ENCODE measurements around the gene SCP2D1. TPM values are rescaled to one million over a fixed set of nuclear protein-coding genes. Genes with fewer than 3 reads are reported as not detected.
A peak's percentile ranks its signal among the peaks of the same experiment; 100 is the strongest.

SCP2D1 gene
- total and polyA plus RNA-seq, 2 experiments from 2014 or later: not detected

DNA sequence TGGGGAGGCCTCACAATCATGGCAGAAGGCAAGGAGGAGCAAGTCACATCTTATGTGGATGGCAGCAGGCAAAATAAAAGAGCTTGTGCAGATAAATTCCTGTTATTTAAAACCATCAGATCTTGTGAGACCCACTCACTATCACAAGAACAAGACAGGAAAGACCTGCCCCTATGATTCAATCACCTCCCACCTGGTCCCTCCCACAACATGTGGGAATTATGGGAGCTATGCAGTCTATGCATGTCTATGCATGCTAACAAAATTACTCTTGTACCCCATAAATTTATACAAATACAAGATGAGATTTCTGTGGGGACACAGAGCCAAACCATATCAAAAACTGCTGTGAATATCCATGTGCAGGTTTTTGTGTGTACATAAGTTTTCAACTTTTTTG is 25.6 kb upstream of the SCP2D1 start:
- Histone ChIP-seq H4K20me1 (ENCODE audit: insufficient read depth) (no peaks in the 10 kb centered on the region), H3K9me3 (ENCODE audit: low read depth) (no peaks in the 10 kb centered on the region), H3K4me2 (ENCODE audit: unreplicated experiment) (no peak overlapping the region), H3K79me2 (ENCODE audit: insufficient read depth) (no peaks in the 10 kb centered on the region), H3K9ac (no peak overlapping the region), H3K27me3 (replicated peaks; ENCODE audit: insufficient read depth) (no peaks in the 10 kb centered on the region; the same call in 1 of the 2 replicates), H3K4me3 (no peak overlapping the region), H3F3A (ENCODE audit: insufficient read depth) (no peaks in the 10 kb centered on the region), H3K9me2 (ENCODE audit: insufficient read depth) (0 out of 2 replicates have a peak, but pooled peaks cover 3% of the 10 kb centered on the region), H3K36me3 (ENCODE audit: low read depth) (no peaks in the 10 kb centered on the region), H3K27ac (no peak overlapping the region), H2AFZ (no peak overlapping the region), H3K4me1 (ENCODE audit: insufficient read depth) (no peaks in the 10 kb centered on the region)
- TF ChIP-seq EZH2 (IDR thresholded peaks at IDR 0.05; ENCODE audit: insufficient read depth, poor library complexity, severe bottlenecking): no peak
- TF ChIP-seq EZH2phosphoT487 (IDR thresholded peaks at IDR 0.05; ENCODE audit: insufficient read depth, low read depth): no peak
- no peak for DNase-seq
- in situ Hi-C loops (cut with MboI): no loop called here

DNA sequence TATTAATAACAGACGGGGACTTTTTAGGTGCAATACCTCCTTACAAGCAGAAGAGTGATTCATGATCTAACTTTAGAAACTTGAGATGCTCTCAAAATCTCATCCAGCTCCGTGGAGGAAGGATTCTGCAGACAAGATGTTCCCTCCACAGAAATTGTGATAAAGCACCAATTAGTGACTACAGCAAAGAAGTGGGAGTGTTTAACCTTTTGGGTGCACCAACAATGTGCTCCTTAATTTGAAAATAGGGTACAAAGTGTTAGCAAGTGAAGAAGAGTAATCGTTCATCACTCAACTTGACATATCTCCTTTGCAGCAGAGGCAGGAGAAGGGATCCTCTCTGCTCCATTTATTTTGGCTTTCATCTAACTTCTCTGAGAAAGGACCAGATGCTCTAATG is 22.8 kb upstream of the SCP2D1 start:
- H2AFZ ChIP-seq: no peak overlapping the region
- H3K27ac ChIP-seq: no peak overlapping the region
- TF ChIP-seq EZH2phosphoT487 (IDR thresholded peaks at IDR 0.05; ENCODE audit: insufficient read depth, low read depth) (no peak), EZH2 (IDR thresholded peaks at IDR 0.05; ENCODE audit: insufficient read depth, poor library complexity, severe bottlenecking) (no peak)
- WGBS, 2 experiments (ENCODE audit: low coverage in 1 of 2, low lambda C conversion rate in 2 of 2, missing lambda C conversion rate in 2 of 2): 14 to 19% methylated on average over 3 of the region's 3 CpGs
- H3F3A ChIP-seq (ENCODE audit: insufficient read depth): no peaks in the 10 kb centered on the region
- no peaks in the 10 kb centered on the region for H3K9me3 ChIP-seq (ENCODE audit: low read depth)
- H3K9me2 ChIP-seq (ENCODE audit: insufficient read depth): 0 out of 2 replicates have a peak, but pooled peaks cover 6% of the 10 kb centered on the region
- H3K36me3 ChIP-seq (ENCODE audit: low read depth): no peaks in the 10 kb centered on the region
- H3K27me3 ChIP-seq (replicated peaks; ENCODE audit: insufficient read depth): no peaks in the 10 kb centered on the region
- no peak overlapping the region for H3K4me3 ChIP-seq
- H3K9ac ChIP-seq: no peak overlapping the region
- in situ Hi-C loops (cut with MboI): no loop called here
- no peaks in the 10 kb centered on the region for H4K20me1 ChIP-seq (ENCODE audit: insufficient read depth)
- H3K4me2 ChIP-seq (ENCODE audit: unreplicated experiment): no peak overlapping the region
- no peaks in the 10 kb centered on the region; the same call in 1 of the 2 replicates for H3K4me1 ChIP-seq (ENCODE audit: insufficient read depth)
- no peak for DNase-seq
- H3K79me2 ChIP-seq (ENCODE audit: insufficient read depth): no peaks in the 10 kb centered on the region

DNA sequence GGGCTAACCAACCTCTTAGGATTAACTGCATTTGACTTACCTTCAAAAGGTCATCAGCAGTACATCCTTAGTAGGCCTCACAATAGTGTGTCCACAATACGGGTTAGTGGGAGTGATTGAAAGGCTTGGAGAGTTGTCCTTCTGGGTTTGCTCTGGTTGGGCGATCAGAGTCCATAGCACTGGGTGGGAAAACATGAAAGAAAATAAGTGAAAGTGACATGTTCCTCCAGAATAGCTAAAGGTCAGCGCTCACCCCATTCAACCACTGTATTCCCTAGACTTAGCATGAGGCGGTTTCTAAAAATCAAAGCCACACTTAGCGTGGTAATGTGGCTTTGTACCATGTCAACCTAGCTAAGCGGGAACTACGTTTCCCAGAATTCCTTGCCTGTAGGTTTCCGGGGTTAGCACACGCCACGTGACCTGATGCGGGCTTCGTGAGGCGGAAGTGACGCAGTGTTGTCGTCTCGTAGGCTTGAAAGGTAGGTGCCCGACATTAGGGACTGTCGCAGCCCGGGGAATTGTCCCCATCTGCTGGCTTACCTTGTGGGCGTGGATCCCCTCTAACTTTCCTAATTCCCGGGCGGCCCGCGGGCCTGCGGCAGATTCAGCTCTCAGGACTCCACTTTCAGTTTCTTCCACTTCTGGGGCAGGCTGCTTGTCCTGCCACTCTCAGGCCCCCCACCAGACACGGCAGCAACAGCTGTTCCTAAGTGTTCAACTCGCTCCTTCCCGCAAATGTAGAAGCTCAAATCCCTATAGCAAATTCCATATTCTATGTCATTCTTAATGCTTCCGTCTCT is 19.8 kb upstream of the SCP2D1 start:
- Histone ChIP-seq H3K27me3 (replicated peaks; ENCODE audit: insufficient read depth) (no peaks in the 10 kb centered on the region), H3K4me3 (peak overlapping the region; percentile 95), H2AFZ (peak overlapping the region; percentile 99), H3K79me2 (ENCODE audit: insufficient read depth) (no peaks in the 10 kb centered on the region), H3K9me3 (ENCODE audit: low read depth) (no peaks in the 10 kb centered on the region), H3K4me2 (ENCODE audit: unreplicated experiment) (peak overlapping the region; percentile 97), H3K4me1 (ENCODE audit: insufficient read depth) (no peaks in the 10 kb centered on the region; the same call in 1 of the 2 replicates), H3F3A (ENCODE audit: insufficient read depth) (no peaks in the 10 kb centered on the region), H3K9ac (peak overlapping the region; percentile 97), H3K27ac (peak overlapping the region; percentile 71), H3K9me2 (ENCODE audit: insufficient read depth) (0 out of 2 replicates have a peak, but pooled peaks cover 6% of the 10 kb centered on the region), H3K36me3 (ENCODE audit: low read depth) (no peaks in the 10 kb centered on the region), H4K20me1 (ENCODE audit: insufficient read depth) (no peaks in the 10 kb centered on the region)
- peak; percentile 96 for DNase-seq
- in situ Hi-C loops (cut with MboI): no loop called here
- TF ChIP-seq EZH2 (IDR thresholded peaks at IDR 0.05; ENCODE audit: insufficient read depth, poor library complexity, severe bottlenecking): no peak
- no peak for TF ChIP-seq EZH2phosphoT487 (IDR thresholded peaks at IDR 0.05; ENCODE audit: insufficient read depth, low read depth)
- WGBS, 2 experiments (ENCODE audit: low coverage in 1 of 2, low lambda C conversion rate in 2 of 2, missing lambda C conversion rate in 2 of 2): 7 to 8% methylated on average over 29 of the region's 29 CpGs

DNA sequence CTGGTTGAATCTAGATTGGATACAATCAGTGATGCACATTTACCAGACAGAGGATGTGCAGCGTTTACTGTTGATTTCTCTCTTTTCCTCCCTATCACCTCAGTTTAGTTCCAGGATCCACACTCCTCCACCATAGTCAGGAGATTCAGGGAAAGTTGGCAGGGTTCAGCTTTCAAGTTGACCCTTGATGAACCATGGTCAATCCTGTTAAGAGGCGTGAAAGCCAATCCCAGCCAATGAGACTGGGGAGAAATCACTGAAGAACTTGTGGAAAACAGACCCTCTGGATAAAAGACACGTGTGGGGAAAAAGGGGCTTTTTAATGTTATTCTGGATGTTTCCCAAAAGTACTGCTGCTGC is 19.2 kb upstream of the SCP2D1 start:
- TF ChIP-seq EZH2 (IDR thresholded peaks at IDR 0.05; ENCODE audit: insufficient read depth, poor library complexity, severe bottlenecking) (no peak), EZH2phosphoT487 (IDR thresholded peaks at IDR 0.05; ENCODE audit: insufficient read depth, low read depth) (no peak)
- H3K9me2 ChIP-seq (ENCODE audit: insufficient read depth): 0 out of 2 replicates have a peak, but pooled peaks cover 6% of the 10 kb centered on the region
- peak overlapping the region; percentile 99 for H2AFZ ChIP-seq
- H3F3A ChIP-seq (ENCODE audit: insufficient read depth): no peaks in the 10 kb centered on the region
- no peaks in the 10 kb centered on the region for H3K79me2 ChIP-seq (ENCODE audit: insufficient read depth)
- H3K4me1 ChIP-seq (ENCODE audit: insufficient read depth): no peaks in the 10 kb centered on the region; the same call in 1 of the 2 replicates
- in situ Hi-C loops (cut with MboI): no loop called here
- H3K4me2 ChIP-seq (ENCODE audit: unreplicated experiment): peak overlapping the region; percentile 97
- peak overlapping the region; percentile 97 for H3K9ac ChIP-seq
- DNase-seq: no peak
- WGBS, 2 experiments (ENCODE audit: low coverage in 1 of 2, low lambda C conversion rate in 2 of 2, missing lambda C conversion rate in 2 of 2): 19 to 26% methylated on average over 3 of the region's 3 CpGs
- peak overlapping the region; percentile 95 for H3K4me3 ChIP-seq
- no peaks in the 10 kb centered on the region for H3K9me3 ChIP-seq (ENCODE audit: low read depth)
- peak overlapping the region; percentile 71 for H3K27ac ChIP-seq
- no peaks in the 10 kb centered on the region for H3K36me3 ChIP-seq (ENCODE audit: low read depth)
- H4K20me1 ChIP-seq (ENCODE audit: insufficient read depth): no peaks in the 10 kb centered on the region
- H3K27me3 ChIP-seq (replicated peaks; ENCODE audit: insufficient read depth): no peaks in the 10 kb centered on the region

Measured in GM23248 (cell line).